Panc1 (cell line): ENCODE data around the gene PCDHGA5. TPM values are rescaled to one million over a fixed set of nuclear protein-coding genes. Genes with fewer than 3 reads are reported as not detected.
"Not testable (repeated sequence)": the region's sequence is repeated elsewhere in the genome, so short reads cannot be mapped to it uniquely, and the experiment has no call there.

Source experiments
- ATAC-seq: fragments of 200-7000 bp; cut with Tn5 transposase; 2 replicates; pipeline ENCODE4 v1.9.1; 2020; ENCODE audit warnings: mild to moderate bottlenecking, moderate library complexity
- BruUV-seq: library from RNA; stranded (reverse); fragments of 400-500 nt; replicated peaks from 2 replicates; lab custom pipeline; 2021; lab: Mats Ljungman, UMichigan
- CTCF ChIA-PET: fragments of 300-600 bp; sonication (Branson Sonifier 250); formaldehyde crosslinking; loops from one replicate; lab custom pipeline; 2022; ENCODE audit warnings: antibody characterized with exemption; lab: Charles Lee
- POLR2A ChIA-PET: fragments of 300-600 bp; sonication (Branson Sonifier 250); formaldehyde crosslinking; loops from one replicate; lab custom pipeline; 2022; ENCODE audit warnings: antibody characterized with exemption; lab: Charles Lee
- DNase-seq: peaks from one replicate; pipeline ENCODE4 v3.0.0-alpha.2; 2010; ENCODE audit warnings: low read depth, low spot score
- H3K27ac ChIP-seq: 2 replicates; pipeline ENCODE4 v1.5.1; 2011; ENCODE audit warnings: mild to moderate bottlenecking, low read length, inconsistent platforms
- H3K27me3 ChIP-seq: fragments of 200-500 bp; sonication (Bioruptor generic); 2 replicates; pipeline ENCODE4 v1.6.0; 2014; ENCODE audit warnings: low read length, inconsistent platforms; ENCODE audit not compliant: control insufficient read depth, insufficient read depth
- H3K36me3 ChIP-seq: fragments of 200-500 bp; sonication (Bioruptor generic); 2 replicates; pipeline ENCODE4 v1.5.1; 2014; ENCODE audit warnings: inconsistent platforms, mild to moderate bottlenecking, low read length, moderate library complexity; ENCODE audit not compliant: control insufficient read depth, insufficient read depth
- H3K4me1 ChIP-seq: 2 replicates; pipeline ENCODE4 v1.5.1; 2011; ENCODE audit warnings: inconsistent platforms, mild to moderate bottlenecking, low read length, moderate library complexity; ENCODE audit not compliant: control insufficient read depth, insufficient read depth
- H3K4me3 ChIP-seq, 2 experiments: 2 replicates each; pipeline ENCODE4 v1.5.1; 2011 to 2012; ENCODE audit warnings: low read depth in 2 of 2, low read length in 2 of 2, mild to moderate bottlenecking in 2 of 2, inconsistent platforms in 1 of 2, moderate library complexity in 1 of 2
- H3K9me3 ChIP-seq: fragments of 200-500 bp; sonication (Bioruptor generic); 2 replicates; pipeline ENCODE4 v1.5.1; 2014; ENCODE audit warnings: low read depth, mild to moderate bottlenecking, inconsistent platforms, low read length, moderate library complexity; ENCODE audit not compliant: control insufficient read depth, insufficient read depth
- POLR2AphosphoS5 ChIP-seq: IDR thresholded peaks from 2 replicates; pipeline ENCODE4 v1.6.1; 2012; ENCODE audit warnings: mild to moderate bottlenecking, low read depth, low read length, moderate library complexity
- SIN3A ChIP-seq: IDR thresholded peaks from 2 replicates; pipeline ENCODE4 v1.6.1; 2012; ENCODE audit warnings: low read depth, mild to moderate bottlenecking, low read length, moderate library complexity, borderline replicate concordance; ENCODE audit not compliant: insufficient read depth
- TCF7L2 ChIP-seq: IDR thresholded peaks from 2 replicates; pipeline ENCODE4 v1.6.1; 2011; ENCODE audit warnings: mild to moderate bottlenecking, low read depth, low read length, inconsistent platforms
- in situ Hi-C: cut with HindIII; loops from 2 replicates; pipeline ENCODE4 v1.10.0; 2016; ENCODE audit warnings: low sequenced_read_pairs, low pct_unique_long_range_greater_than_20kb
- intact Hi-C: fragments of 100-400 bp; cut with micrococcal nuclease; formaldehyde crosslinking; loops from one replicate; pipeline ENCODE4 v1.10.0; 2022; ENCODE audit not compliant: unreplicated experiment
- total RNA-seq: library from RNA; stranded (reverse); gene quantifications from one replicate; pipeline ENCODE4 v1.2.1, GENCODE V29; 2021; ENCODE audit not compliant: unreplicated experiment
- TF ChIP-seq, protein P1 (sequence below): fragments of 450-650 bp; IDR thresholded peaks from 2 replicates; pipeline ENCODE4 v1.5.1; 2017; ENCODE audit warnings: mild to moderate bottlenecking
- TF ChIP-seq, protein P2 (sequence below), 2 experiments: IDR thresholded peaks; 2 replicates each; pipeline ENCODE4 v1.6.1; 2011 to 2012; ENCODE audit warnings: low read depth in 2 of 2, control low read depth in 1 of 2, low read length in 1 of 2, mild to moderate bottlenecking in 1 of 2, moderate library complexity in 1 of 2; ENCODE audit not compliant: insufficient read depth in 1 of 2

The PCDHGA5 gene
- total RNA-seq, 1 experiment from 2014 or later, result 0.67 TPM

DNA sequence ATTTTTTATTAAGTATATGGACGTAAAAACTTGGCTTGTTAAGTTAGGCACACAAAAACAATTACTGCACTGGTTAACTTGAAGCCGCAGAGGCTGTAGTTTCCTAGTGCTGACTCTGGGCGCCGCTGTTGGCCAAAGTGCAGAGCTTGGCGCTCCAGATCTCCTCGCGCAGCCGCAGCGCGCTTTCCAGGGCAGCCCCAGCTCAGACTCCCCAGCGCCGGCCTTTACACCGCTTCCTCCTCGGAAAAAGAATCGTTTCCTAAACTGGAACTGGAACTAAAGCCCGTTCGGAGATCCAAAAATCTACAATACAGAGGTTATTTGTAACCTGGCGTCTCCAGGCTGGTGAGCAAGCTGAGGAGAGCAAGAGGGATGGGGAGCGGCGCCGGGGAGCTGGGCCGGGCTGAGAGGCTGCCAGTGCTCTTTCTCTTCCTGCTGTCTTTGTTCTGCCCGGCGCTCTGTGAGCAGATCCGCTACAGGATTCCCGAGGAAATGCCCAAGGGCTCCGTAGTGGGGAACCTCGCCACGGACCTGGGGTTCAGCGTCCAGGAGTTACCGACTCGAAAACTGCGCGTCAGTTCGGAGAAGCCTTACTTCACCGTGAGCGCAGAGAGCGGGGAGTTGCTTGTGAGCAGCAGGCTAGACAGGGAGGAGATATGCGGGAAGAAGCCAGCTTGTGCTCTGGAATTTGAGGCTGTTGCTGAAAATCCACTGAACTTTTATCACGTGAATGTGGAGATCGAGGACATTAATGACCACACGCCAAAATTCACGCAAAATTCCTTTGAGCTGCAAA lies 34.0 kb downstream of the PCDHGA5 start, which contains the start of gene PCDHGB5:
PCDHGB5 (plus strand) TSS at position 192 of the 796 bp plus-strand sequence; CDS start at position 373, 181 bp downstream.
- TF ChIP-seq, protein P1, sequence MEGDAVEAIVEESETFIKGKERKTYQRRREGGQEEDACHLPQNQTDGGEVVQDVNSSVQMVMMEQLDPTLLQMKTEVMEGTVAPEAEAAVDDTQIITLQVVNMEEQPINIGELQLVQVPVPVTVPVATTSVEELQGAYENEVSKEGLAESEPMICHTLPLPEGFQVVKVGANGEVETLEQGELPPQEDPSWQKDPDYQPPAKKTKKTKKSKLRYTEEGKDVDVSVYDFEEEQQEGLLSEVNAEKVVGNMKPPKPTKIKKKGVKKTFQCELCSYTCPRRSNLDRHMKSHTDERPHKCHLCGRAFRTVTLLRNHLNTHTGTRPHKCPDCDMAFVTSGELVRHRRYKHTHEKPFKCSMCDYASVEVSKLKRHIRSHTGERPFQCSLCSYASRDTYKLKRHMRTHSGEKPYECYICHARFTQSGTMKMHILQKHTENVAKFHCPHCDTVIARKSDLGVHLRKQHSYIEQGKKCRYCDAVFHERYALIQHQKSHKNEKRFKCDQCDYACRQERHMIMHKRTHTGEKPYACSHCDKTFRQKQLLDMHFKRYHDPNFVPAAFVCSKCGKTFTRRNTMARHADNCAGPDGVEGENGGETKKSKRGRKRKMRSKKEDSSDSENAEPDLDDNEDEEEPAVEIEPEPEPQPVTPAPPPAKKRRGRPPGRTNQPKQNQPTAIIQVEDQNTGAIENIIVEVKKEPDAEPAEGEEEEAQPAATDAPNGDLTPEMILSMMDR, result peak; percentile 32
- CTCF ChIA-PET, H3K36me3 ChIP-seq, H3K4me3 ChIP-seq, POLR2A ChIA-PET, H3K27ac ChIP-seq, H3K9me3 ChIP-seq, ATAC-seq, H3K4me1 ChIP-seq, intact Hi-C loops, DNase-seq, H3K27me3 ChIP-seq, BruUV-seq, in situ Hi-C loops: not testable (repeated sequence)

DNA sequence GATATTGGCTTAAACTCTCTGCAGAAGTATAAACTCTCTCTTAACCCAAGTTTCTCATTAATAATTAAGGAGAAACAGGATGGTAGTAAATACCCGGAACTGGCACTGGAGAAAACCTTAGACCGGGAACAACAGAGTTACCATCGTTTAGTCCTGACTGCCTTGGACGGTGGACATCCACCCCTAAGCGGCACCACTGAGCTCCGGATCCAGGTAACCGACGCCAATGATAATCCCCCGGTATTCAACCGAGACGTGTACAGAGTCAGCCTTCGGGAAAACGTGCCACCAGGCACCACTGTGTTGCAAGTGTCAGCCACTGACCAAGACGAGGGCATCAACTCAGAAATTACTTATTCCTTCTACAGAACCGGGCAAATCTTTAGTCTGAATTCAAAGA lies 34.6 kb downstream of the PCDHGA5 start:
- TF ChIP-seq SIN3A (no peak), TCF7L2 (no peak)
- CTCF ChIA-PET, result no interaction called here
- no TSS peak for BruUV-seq

DNA sequence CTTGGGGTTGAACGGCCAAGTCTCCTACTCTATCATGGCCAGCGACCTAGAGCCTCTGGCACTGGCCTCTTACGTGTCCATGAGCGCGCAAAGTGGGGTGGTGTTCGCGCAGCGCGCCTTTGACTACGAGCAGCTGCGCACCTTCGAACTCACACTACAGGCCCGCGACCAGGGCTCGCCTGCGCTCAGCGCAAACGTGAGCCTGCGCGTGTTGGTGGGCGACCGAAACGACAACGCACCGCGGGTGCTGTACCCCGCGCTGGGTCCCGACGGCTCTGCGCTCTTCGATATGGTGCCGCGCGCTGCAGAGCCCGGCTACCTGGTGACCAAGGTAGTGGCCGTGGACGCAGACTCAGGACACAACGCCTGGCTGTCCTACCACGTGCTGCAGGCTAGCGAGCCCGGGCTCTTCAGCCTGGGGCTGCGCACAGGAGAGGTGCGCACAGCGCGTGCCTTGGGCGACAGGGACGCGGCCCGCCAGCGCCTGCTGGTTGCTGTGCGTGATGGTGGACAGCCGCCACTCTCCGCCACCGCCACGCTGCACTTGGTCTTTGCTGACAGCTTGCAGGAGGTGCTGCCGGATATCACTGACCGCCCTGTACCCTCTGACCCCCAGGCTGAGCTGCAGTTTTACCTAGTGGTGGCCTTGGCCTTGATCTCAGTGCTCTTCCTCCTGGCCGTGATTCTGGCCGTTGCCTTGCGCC lies 35.7 kb downstream of the PCDHGA5 start:
- no peaks in the 10 kb centered on the region for H3K4me1 ChIP-seq
- H3K36me3 ChIP-seq, result no peaks in the 10 kb centered on the region
- H3K27ac ChIP-seq, result no peak overlapping the region
- DNase-seq (no peak), ATAC-seq (no peak)
- TF ChIP-seq TCF7L2 (no peak), POLR2AphosphoS5 (no peak), SIN3A (no peak)
- TF ChIP-seq, protein P2, sequence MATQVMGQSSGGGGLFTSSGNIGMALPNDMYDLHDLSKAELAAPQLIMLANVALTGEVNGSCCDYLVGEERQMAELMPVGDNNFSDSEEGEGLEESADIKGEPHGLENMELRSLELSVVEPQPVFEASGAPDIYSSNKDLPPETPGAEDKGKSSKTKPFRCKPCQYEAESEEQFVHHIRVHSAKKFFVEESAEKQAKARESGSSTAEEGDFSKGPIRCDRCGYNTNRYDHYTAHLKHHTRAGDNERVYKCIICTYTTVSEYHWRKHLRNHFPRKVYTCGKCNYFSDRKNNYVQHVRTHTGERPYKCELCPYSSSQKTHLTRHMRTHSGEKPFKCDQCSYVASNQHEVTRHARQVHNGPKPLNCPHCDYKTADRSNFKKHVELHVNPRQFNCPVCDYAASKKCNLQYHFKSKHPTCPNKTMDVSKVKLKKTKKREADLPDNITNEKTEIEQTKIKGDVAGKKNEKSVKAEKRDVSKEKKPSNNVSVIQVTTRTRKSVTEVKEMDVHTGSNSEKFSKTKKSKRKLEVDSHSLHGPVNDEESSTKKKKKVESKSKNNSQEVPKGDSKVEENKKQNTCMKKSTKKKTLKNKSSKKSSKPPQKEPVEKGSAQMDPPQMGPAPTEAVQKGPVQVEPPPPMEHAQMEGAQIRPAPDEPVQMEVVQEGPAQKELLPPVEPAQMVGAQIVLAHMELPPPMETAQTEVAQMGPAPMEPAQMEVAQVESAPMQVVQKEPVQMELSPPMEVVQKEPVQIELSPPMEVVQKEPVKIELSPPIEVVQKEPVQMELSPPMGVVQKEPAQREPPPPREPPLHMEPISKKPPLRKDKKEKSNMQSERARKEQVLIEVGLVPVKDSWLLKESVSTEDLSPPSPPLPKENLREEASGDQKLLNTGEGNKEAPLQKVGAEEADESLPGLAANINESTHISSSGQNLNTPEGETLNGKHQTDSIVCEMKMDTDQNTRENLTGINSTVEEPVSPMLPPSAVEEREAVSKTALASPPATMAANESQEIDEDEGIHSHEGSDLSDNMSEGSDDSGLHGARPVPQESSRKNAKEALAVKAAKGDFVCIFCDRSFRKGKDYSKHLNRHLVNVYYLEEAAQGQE (IDR thresholded peaks at IDR 0.05; ENCODE audit: insufficient read depth in 1 of 2, low read depth in 2 of 2, low read length in 1 of 2), result no peak
- TF ChIP-seq, protein P1, result no peak
- no peaks in the 10 kb centered on the region; the same call in 1 of the 2 replicates for H3K27me3 ChIP-seq
- no peaks in the 10 kb centered on the region for H3K9me3 ChIP-seq
- BruUV-seq, result no TSS peak
- in situ Hi-C loops, result no loop called here
- CTCF ChIA-PET, result no interaction called here
- intact Hi-C loops, result no loop called here
- no peak overlapping the region for H3K4me3 ChIP-seq
- POLR2A ChIA-PET, result no interaction called here

More for the DNA sequence above, 34.6 kb downstream of the PCDHGA5 start:
- in situ Hi-C loops, result no loop called here
- no peak overlapping the region for H3K27ac ChIP-seq
- ATAC-seq, result no peak
- H3K27me3 ChIP-seq, result no peaks in the 10 kb centered on the region; the same call in 1 of the 2 replicates
- intact Hi-C loops, result no loop called here
- H3K4me3 ChIP-seq, result no peak overlapping the region
- H3K36me3 ChIP-seq, result no peaks in the 10 kb centered on the region
- no peaks in the 10 kb centered on the region for H3K4me1 ChIP-seq
- no peaks in the 10 kb centered on the region for H3K9me3 ChIP-seq
- POLR2A ChIA-PET, result no interaction called here
- DNase-seq, result no peak
